Retina (tissue), 1 donor: Measurements from ENCODE around the gene LIMS2.

Experiments used
- DNase-seq: peaks from one replicate; pipeline ENCODE4 v3.0.0-alpha.2; 2016

Gene LIMS2

GRCh38 chr2:127596311-127597045 lies 78.9 kb downstream of the LIMS2 start:
- DNase-seq = no peak

- DNase-seq = no peak
Observed at GRCh38 chr2:127594116-127594591, 81.2 kb downstream of the LIMS2 start.

GRCh38 chr2:127593228-127594115 lies 81.9 kb downstream of the LIMS2 start:
- DNase-seq = no peak

GRCh38 chr2:127592761-127593227 lies 82.5 kb downstream of the LIMS2 start:
- DNase-seq = no peak

- DNase-seq = peak; percentile 69
Observed at GRCh38 chr2:127591221-127591923, 84.0 kb downstream of the LIMS2 start.

- DNase-seq = no peak
Observed at GRCh38 chr2:127590386-127591190, 84.7 kb downstream of the LIMS2 start.

- no peak for DNase-seq
Observed at GRCh38 chr2:127589841-127590240, 85.5 kb downstream of the LIMS2 start.

GRCh38 chr2:127589358-127589757 lies 86.0 kb downstream of the LIMS2 start:
- DNase-seq = no peak
